Adrenal gland (tissue), 12 donors: Measurements from ENCODE around the gene PCDH9. TPM values are rescaled to one million over a fixed set of nuclear protein-coding genes. Genes with fewer than 3 reads are reported as not detected.

Experiments
- DNase-seq, 7 donors: peaks; one replicate each; pipeline ENCODE4 v3.0.0-alpha.2; 2019 to 2020
- H3K27ac ChIP-seq, 5 donors: fragments of 200-600 bp; sonication (generic) in 4 of 5; 1 replicate in 3 of 5; 2 replicates in 2 of 5; pipeline versions ENCODE4 v1.5.1 to v1.8.0; 2016 to 2020; ENCODE audit warnings: mild to moderate bottlenecking in 1 of 5
- H3K27me3 ChIP-seq: fragments of 200-600 bp; 2 replicates; pipeline ENCODE4 v1.8.0; 2021
- H3K36me3 ChIP-seq, 2 donors: fragments of 200-600 bp; replicated peaks in 1 of 2; 1 replicate in 1 of 2; 2 replicates in 1 of 2; pipeline versions ENCODE4 v1.5.1 to v1.8.0; 2018 to 2022
- H3K4me1 ChIP-seq, 2 donors: fragments of 200-600 bp; replicated peaks in 1 of 2; 1 replicate in 1 of 2; 2 replicates in 1 of 2; pipeline versions ENCODE4 v1.5.1 to v1.8.0; 2018 to 2021
- H3K4me3 ChIP-seq, 4 donors: fragments of 200-600 bp; sonication (generic) in 3 of 4; one replicate each; pipeline ENCODE4 v1.5.1; 2016 to 2018
- H3K9me3 ChIP-seq, 3 donors: fragments of 200-600 bp; sonication (generic) in 1 of 3; replicated peaks in 1 of 3; 1 replicate in 2 of 3; 2 replicates in 1 of 3; pipeline versions ENCODE4 v1.5.1 to v1.8.0; 2016 to 2021
- POLR2A ChIP-seq, 2 donors: fragments of 450-650 bp; IDR thresholded peaks; one replicate each; pipeline ENCODE4 v1.6.1; 2017; ENCODE audit warnings: antibody characterized with exemption in 2 of 2, mild to moderate bottlenecking in 2 of 2, moderate library complexity in 1 of 2
- WGBS, 4 donors: extraction: QIAGEN DNeasy Blood & Tissue Kit in 2 of 4; methylation state at CpG; one replicate each; pipeline versions ENCODE4 v1.1.5 to v1.1.7; 2013 to 2017; 5-methylcytosine and 5-hydroxymethylcytosine counted together
- intact Hi-C, 2 donors: fragments of 100-400 bp; cut with DNase I; formaldehyde crosslinking; loops; one replicate each; pipeline versions ENCODE4 v1.14.1 to v1.15.0; 2022 to 2023
- polyA plus RNA-seq, 3 donors: library from polyadenylated mRNA; stranded (reverse); fragments of 200-250 nt in 2 of 3; fragments of 350-450 nt in 1 of 3; fragmentation: Illumina TruSeq in 1 of 3; extraction: RNeasy Lipid Tissue Mini Kit (QIAGEN cat#74804) in 1 of 3; gene quantifications; one replicate each; pipeline ENCODE4 v1.2.3, GENCODE V29; 2013 to 2014
- total RNA-seq, 9 donors: library from RNA; depleted of rRNA in 4 of 9; stranded (reverse); fragments of >200 nt in 4 of 9; fragments of 120-200 nt in 1 of 9; fragmentation: NEBNext Ultra II Directional in 1 of 9; extraction: Animal tissue kit (Norgen Biotek cat#: 25700) in 1 of 9; gene quantifications; one replicate each; pipeline versions ENCODE4 v1.1.0 to v1.2.4, GENCODE V29; 2013 to 2023
- TF ChIP-seq, protein P1 (sequence below), 6 experiments: fragments of 450-650 bp in 4 of 6; fragments of 200-600 bp in 2 of 6; sonication (generic) in 1 of 6; IDR thresholded peaks; 1 replicate in 5 of 6; 2 replicates in 1 of 6; pipeline versions ENCODE4 v1.5.1 to v1.8.0; 2016 to 2021; ENCODE audit warnings: antibody characterized with exemption in 6 of 6, mild to moderate bottlenecking in 2 of 6, moderate library complexity in 1 of 6
- donor health status: healthy with polysubstance abuse.
- donor health status: Bipolar disorder and iron deficiency.
- donor health status: DM: yes; HTN: yes; CAD: no.
- donor health status: DM: no; HTN: no; CAD: no.
- donor health status: DM: no; HTN: no; CAD: no.
- donor health status: DM: yes; HTN: yes; CAD: no.

The PCDH9 gene
- total and polyA plus RNA-seq, 12 donors = 0.71 to 10.9 (median 3.6) TPM

DNA sequence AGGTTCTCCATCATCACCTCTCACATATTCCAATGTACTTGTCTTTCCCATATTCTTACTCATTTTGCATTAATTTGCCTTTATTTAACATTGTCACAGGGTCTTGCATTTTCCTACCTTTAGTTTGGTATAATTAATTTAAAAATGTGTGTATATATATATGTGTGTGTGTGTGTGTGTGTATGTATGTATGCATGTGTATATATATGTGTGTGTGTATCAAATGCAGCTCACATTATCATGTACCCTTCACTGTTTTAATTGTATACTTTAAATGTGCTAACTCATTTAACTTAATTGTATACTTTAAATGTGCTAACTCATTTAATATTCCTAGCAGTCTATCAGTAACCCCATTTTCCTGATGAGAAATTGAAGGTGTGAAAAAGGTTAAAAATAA lies 104.5 kb downstream of the PCDH9 start:
- Histone ChIP-seq H3K4me3 (no peak overlapping the region), H3K4me1 (no peaks in the 10 kb centered on the region), H3K27ac (no peak overlapping the region), H3K36me3 (no peaks in the 10 kb centered on the region), H3K9me3 (no peaks in the 10 kb centered on the region), H3K27me3 (no peaks in the 10 kb centered on the region)
- TF ChIP-seq, protein P1, sequence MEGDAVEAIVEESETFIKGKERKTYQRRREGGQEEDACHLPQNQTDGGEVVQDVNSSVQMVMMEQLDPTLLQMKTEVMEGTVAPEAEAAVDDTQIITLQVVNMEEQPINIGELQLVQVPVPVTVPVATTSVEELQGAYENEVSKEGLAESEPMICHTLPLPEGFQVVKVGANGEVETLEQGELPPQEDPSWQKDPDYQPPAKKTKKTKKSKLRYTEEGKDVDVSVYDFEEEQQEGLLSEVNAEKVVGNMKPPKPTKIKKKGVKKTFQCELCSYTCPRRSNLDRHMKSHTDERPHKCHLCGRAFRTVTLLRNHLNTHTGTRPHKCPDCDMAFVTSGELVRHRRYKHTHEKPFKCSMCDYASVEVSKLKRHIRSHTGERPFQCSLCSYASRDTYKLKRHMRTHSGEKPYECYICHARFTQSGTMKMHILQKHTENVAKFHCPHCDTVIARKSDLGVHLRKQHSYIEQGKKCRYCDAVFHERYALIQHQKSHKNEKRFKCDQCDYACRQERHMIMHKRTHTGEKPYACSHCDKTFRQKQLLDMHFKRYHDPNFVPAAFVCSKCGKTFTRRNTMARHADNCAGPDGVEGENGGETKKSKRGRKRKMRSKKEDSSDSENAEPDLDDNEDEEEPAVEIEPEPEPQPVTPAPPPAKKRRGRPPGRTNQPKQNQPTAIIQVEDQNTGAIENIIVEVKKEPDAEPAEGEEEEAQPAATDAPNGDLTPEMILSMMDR (IDR thresholded peaks at IDR 0.05) = no peak
- TF ChIP-seq POLR2A (IDR thresholded peaks at IDR 0.05) = no peak
- intact Hi-C loops = no loop called here
- no peak for DNase-seq

GRCh38 chr13:67123165-67123564 lies 107.0 kb downstream of the PCDH9 start:
- intact Hi-C loops = no loop called here
- TF ChIP-seq POLR2A (IDR thresholded peaks at IDR 0.05) = no peak
- TF ChIP-seq, protein P1 (IDR thresholded peaks at IDR 0.05) = no peak

GRCh38 chr13:67122251-67122650 lies 107.9 kb downstream of the PCDH9 start:
- H3K36me3 ChIP-seq = no peaks in the 10 kb centered on the region
- no peak for DNase-seq
- intact Hi-C loops = no loop called here
- H3K4me1 ChIP-seq = no peaks in the 10 kb centered on the region
- no peaks in the 10 kb centered on the region for H3K9me3 ChIP-seq
- TF ChIP-seq POLR2A (IDR thresholded peaks at IDR 0.05) = no peak
- TF ChIP-seq, protein P1 (IDR thresholded peaks at IDR 0.05) = no peak
- H3K27me3 ChIP-seq = no peaks in the 10 kb centered on the region
- no peak overlapping the region for H3K27ac ChIP-seq
- 60 to 76% (median 67%) methylated on average over 6 of the region's 6 CpGs for WGBS, 4 donors
- no peak overlapping the region for H3K4me3 ChIP-seq

More at GRCh38 chr13:67123165-67123564, 107.0 kb downstream of the PCDH9 start:
- no peak overlapping the region for H3K27ac ChIP-seq
- 25 to 30% (median 26%) methylated on average over 3 of the region's 3 CpGs for WGBS, 4 donors
- H3K4me3 ChIP-seq = no peak overlapping the region
- H3K4me1 ChIP-seq = no peaks in the 10 kb centered on the region
- H3K27me3 ChIP-seq = no peaks in the 10 kb centered on the region
- no peak for DNase-seq
- no peaks in the 10 kb centered on the region for H3K9me3 ChIP-seq
- no peaks in the 10 kb centered on the region for H3K36me3 ChIP-seq

DNA sequence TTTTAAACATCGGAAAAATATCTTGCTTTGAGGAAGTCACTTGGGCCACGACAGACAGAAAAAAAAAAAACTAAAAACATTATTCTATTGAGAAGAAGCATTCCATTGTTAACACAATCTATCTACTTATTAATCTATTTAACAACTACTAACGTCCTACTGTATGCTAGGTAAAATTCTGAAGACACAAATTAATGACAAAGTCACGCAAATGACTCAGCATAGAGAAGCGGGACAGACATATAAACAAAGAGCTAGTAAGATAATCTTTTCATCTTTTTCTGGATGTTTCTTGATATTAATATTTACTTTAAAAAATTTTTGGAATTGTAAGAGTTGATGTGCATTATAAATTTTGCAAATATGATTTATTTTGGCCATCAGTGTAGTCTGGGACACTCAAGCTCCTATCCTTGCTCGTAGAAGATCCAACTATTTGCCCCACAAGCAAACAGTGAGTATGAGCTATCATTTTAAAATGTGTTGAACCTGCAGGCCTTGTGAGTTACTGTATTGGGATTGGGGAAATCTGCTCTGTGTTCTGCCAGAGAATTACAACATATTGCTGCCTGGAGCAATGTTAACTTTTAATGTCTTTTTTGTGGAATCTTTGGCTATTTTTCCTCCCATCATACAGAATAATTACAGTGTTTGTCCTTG lies 109.1 kb downstream of the PCDH9 start:
- Histone ChIP-seq H3K4me3 (no peak overlapping the region), H3K27ac (no peak overlapping the region), H3K36me3 (no peaks in the 10 kb centered on the region), H3K4me1 (no peaks in the 10 kb centered on the region), H3K27me3 (no peaks in the 10 kb centered on the region), H3K9me3 (no peaks in the 10 kb centered on the region)
- intact Hi-C loops = no loop called here
- DNase-seq = no peak
- 71 to 81% (median 78%) methylated on average over 6 of the region's 6 CpGs for WGBS, 4 donors
- TF ChIP-seq POLR2A (IDR thresholded peaks at IDR 0.05) = no peak
- TF ChIP-seq, protein P1 (IDR thresholded peaks at IDR 0.05) = no peak
